OCI-LY7 (cell line): ENCODE results near the gene EGFR.

Experiments
- EZH2phosphoT487 ChIP-seq: fragments of 200-600 bp; sonication (generic); IDR thresholded peaks from 2 replicates; pipeline ENCODE4 v1.6.1; 2018; ENCODE audit warnings: low read depth, borderline replicate concordance, mild to moderate bottlenecking, mixed run types, antibody characterized with exemption, low read length, moderate library complexity, mixed read lengths
- TF ChIP-seq, protein P1 (sequence below): fragments of 200-600 bp; sonication (generic); conservative IDR thresholded peaks from 2 replicates; pipeline ENCODE4 v1.5.1; 2014; ENCODE audit warnings: mild to moderate bottlenecking, antibody characterized with exemption, low read length, moderate library complexity, mixed read lengths

- TF ChIP-seq, protein P1, sequence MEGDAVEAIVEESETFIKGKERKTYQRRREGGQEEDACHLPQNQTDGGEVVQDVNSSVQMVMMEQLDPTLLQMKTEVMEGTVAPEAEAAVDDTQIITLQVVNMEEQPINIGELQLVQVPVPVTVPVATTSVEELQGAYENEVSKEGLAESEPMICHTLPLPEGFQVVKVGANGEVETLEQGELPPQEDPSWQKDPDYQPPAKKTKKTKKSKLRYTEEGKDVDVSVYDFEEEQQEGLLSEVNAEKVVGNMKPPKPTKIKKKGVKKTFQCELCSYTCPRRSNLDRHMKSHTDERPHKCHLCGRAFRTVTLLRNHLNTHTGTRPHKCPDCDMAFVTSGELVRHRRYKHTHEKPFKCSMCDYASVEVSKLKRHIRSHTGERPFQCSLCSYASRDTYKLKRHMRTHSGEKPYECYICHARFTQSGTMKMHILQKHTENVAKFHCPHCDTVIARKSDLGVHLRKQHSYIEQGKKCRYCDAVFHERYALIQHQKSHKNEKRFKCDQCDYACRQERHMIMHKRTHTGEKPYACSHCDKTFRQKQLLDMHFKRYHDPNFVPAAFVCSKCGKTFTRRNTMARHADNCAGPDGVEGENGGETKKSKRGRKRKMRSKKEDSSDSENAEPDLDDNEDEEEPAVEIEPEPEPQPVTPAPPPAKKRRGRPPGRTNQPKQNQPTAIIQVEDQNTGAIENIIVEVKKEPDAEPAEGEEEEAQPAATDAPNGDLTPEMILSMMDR = no peak
- no peak for TF ChIP-seq EZH2phosphoT487
Measured at GRCh38 chr7:55083206-55083605, 64.4 kb downstream of the EGFR start.
